Gastroesophageal sphincter (tissue), 4 donors: ENCODE data around the gene CPNE5. TPM values are rescaled to one million over a fixed set of nuclear protein-coding genes. Genes with fewer than 3 reads are reported as not detected.

Source experiments
- ATAC-seq: fragments of 150-250 bp; one replicate; pipeline ENCODE4 v1.9.1; 2016; ENCODE audit warnings: mild to moderate bottlenecking, moderate library complexity
- H3K27ac ChIP-seq, 4 donors: fragments of 200-600 bp; sonication (generic) in 3 of 4; 1 replicate in 3 of 4; 2 replicates in 1 of 4; pipeline ENCODE4 v1.5.1; 2016 to 2019
- H3K27me3 ChIP-seq: fragments of 200-600 bp; sonication (generic); one replicate; pipeline ENCODE4 v1.5.1; 2019
- H3K36me3 ChIP-seq, 2 donors: fragments of 200-600 bp; sonication (generic); one replicate each; pipeline ENCODE4 v1.5.1; 2019; ENCODE audit warnings: control low read depth in 1 of 2
- H3K4me1 ChIP-seq, 3 donors: fragments of 200-600 bp; sonication (generic); 1 replicate in 2 of 3; 2 replicates in 1 of 3; pipeline ENCODE4 v1.5.1; 2016 to 2019; ENCODE audit warnings: control low read depth in 2 of 3
- H3K4me3 ChIP-seq, 2 donors: fragments of 200-600 bp; sonication (generic); one replicate each; pipeline ENCODE4 v1.5.1; 2019; ENCODE audit warnings: mild to moderate bottlenecking in 1 of 2, moderate library complexity in 1 of 2
- H3K9me3 ChIP-seq, 3 donors: fragments of 200-600 bp; sonication (generic); one replicate each; pipeline ENCODE4 v1.5.1; 2017 to 2019; ENCODE audit warnings: control low read depth in 2 of 3
- CTCF ChIP-seq, 4 experiments: fragments of 200-600 bp in 2 of 4; fragments of 450-650 bp in 2 of 4; sonication (generic) in 1 of 4; IDR thresholded peaks; one replicate each; pipeline ENCODE4 v1.5.1; 2017 to 2019; ENCODE audit warnings: antibody characterized with exemption in 4 of 4, mild to moderate bottlenecking in 2 of 4, moderate library complexity in 2 of 4
- EP300 ChIP-seq: sonication (generic); formaldehyde crosslinking; IDR thresholded peaks from one replicate; pipeline ENCODE4 v1.6.1; 2017; ENCODE audit warnings: antibody characterized with exemption, mild to moderate bottlenecking
- POLR2A ChIP-seq, 2 donors: fragments of 450-650 bp; IDR thresholded peaks; one replicate each; pipeline ENCODE4 v1.6.1; 2017; ENCODE audit warnings: antibody characterized with exemption in 2 of 2, mild to moderate bottlenecking in 2 of 2, moderate library complexity in 1 of 2
- POLR2AphosphoS5 ChIP-seq: sonication (generic); formaldehyde crosslinking; IDR thresholded peaks from one replicate; pipeline ENCODE4 v1.6.1; 2017; ENCODE audit warnings: antibody characterized with exemption
- WGBS, 2 donors: methylation state at CpG; one replicate each; pipeline ENCODE4 v1.1.5; 2018; ENCODE audit warnings: low coverage in 1 of 2; 5-methylcytosine and 5-hydroxymethylcytosine counted together
- total RNA-seq, 4 donors: library from RNA; depleted of rRNA; stranded (reverse); fragments of >200 nt; gene quantifications; one replicate each; pipeline ENCODE4 v1.1.0, GENCODE V29; 2016

The CPNE5 gene
- total RNA-seq, 4 donors from 2014 or later: 0.42 to 2.3 (median 1.5) TPM

- no peaks in the 10 kb centered on the region for H3K27me3 ChIP-seq
- H3K36me3 ChIP-seq: no peaks in the 10 kb centered on the region
- H3K4me1 ChIP-seq: peaks cover 0 to 44% (median 12%) of the 10 kb centered on the region in 3 donors
- no peak overlapping the region for H3K4me3 ChIP-seq
- 97 to 100% methylated on average over 1 to 3 of the region's 3 CpGs for WGBS, 2 donors
- no peak for ATAC-seq
- H3K9me3 ChIP-seq: no peaks in the 10 kb centered on the region
- no peak for TF ChIP-seq POLR2A (IDR thresholded peaks at IDR 0.05)
- TF ChIP-seq EP300: no peak
- no peak for TF ChIP-seq CTCF (IDR thresholded peaks at IDR 0.05)
- TF ChIP-seq POLR2AphosphoS5: no peak
- peak overlapping the region; percentile 71 to 92 (median 88) for H3K27ac ChIP-seq
Observed at GRCh38 chr6:36884610-36885009, 45.4 kb upstream of the CPNE5 start.

- Histone ChIP-seq H3K4me3 (peak overlapping the region; percentile 88 to 96), H3K4me1 (peaks cover 3 to 19% (median 4%) of the 10 kb centered on the region in 3 donors), H3K27ac (peak overlapping the region; percentile 85 to 93 (median 90)), H3K9me3 (no peaks in the 10 kb centered on the region), H3K36me3 (peaks cover 0 to 7% of the 10 kb centered on the region in 2 donors), H3K27me3 (no peaks in the 10 kb centered on the region)
- TF ChIP-seq EP300: no peak
- no peak for TF ChIP-seq POLR2AphosphoS5
- no peak for TF ChIP-seq CTCF (IDR thresholded peaks at IDR 0.05)
- TF ChIP-seq POLR2A (IDR thresholded peaks at IDR 0.05): no peak
- no peak for ATAC-seq
- WGBS, 2 donors: 30 to 44% methylated on average over 5 to 6 of the region's 6 CpGs
Observed at GRCh38 chr6:36875250-36875633, 36.0 kb upstream of the CPNE5 start.

- Histone ChIP-seq H3K9me3 (no peaks in the 10 kb centered on the region), H3K27me3 (no peaks in the 10 kb centered on the region), H3K27ac (peak within 1 kb of the TSS; percentile 85 to 93 (median 90)), H3K4me3 (peak within 1 kb of the TSS; percentile 88 to 96), H3K4me1 (peaks cover 3 to 19% (median 4%) of the 10 kb centered on the region in 3 donors), H3K36me3 (peaks cover 0 to 10% of the 10 kb centered on the region in 2 donors)
- TF ChIP-seq POLR2A (IDR thresholded peaks at IDR 0.05): no peak
- TF ChIP-seq CTCF (IDR thresholded peaks at IDR 0.05): peak in 1 of 4 experiments; percentile 6
- no peak for TF ChIP-seq EP300
- peak; percentile 45 for TF ChIP-seq POLR2AphosphoS5
- WGBS, 2 donors: 0 to 1% methylated on average over 6 to 15 of the region's 54 CpGs
- peak; percentile 94 for ATAC-seq
Observed at GRCh38 chr6:36874443-36875249, 35.4 kb upstream of the CPNE5 start, which contains the start of gene PPIL1. Gene PPIL1, minus strand, starts transcription at chr6:36874803. Its CDS starts 31 bp downstream, at chr6:36874772.

- peak overlapping the region; percentile 88 to 96 for H3K4me3 ChIP-seq
- H3K36me3 ChIP-seq: peaks cover 0 to 16% of the 10 kb centered on the region in 2 donors
- H3K27me3 ChIP-seq: no peaks in the 10 kb centered on the region
- TF ChIP-seq POLR2AphosphoS5 (no peak), EP300 (no peak), CTCF (IDR thresholded peaks at IDR 0.05) (no peak), POLR2A (IDR thresholded peaks at IDR 0.05) (no peak)
- H3K27ac ChIP-seq: peak overlapping the region; percentile 85 to 93 (median 90)
- 7 to 8% methylated on average over 11 of the region's 11 CpGs for WGBS, 2 donors
- no peak for ATAC-seq
- no peaks in the 10 kb centered on the region for H3K9me3 ChIP-seq
- H3K4me1 ChIP-seq: peaks cover 3 to 19% (median 4%) of the 10 kb centered on the region in 3 donors
Observed at GRCh38 chr6:36873612-36874442, 34.6 kb upstream of the CPNE5 start.
